ENCODE data around the gene OXT.

DNA sequence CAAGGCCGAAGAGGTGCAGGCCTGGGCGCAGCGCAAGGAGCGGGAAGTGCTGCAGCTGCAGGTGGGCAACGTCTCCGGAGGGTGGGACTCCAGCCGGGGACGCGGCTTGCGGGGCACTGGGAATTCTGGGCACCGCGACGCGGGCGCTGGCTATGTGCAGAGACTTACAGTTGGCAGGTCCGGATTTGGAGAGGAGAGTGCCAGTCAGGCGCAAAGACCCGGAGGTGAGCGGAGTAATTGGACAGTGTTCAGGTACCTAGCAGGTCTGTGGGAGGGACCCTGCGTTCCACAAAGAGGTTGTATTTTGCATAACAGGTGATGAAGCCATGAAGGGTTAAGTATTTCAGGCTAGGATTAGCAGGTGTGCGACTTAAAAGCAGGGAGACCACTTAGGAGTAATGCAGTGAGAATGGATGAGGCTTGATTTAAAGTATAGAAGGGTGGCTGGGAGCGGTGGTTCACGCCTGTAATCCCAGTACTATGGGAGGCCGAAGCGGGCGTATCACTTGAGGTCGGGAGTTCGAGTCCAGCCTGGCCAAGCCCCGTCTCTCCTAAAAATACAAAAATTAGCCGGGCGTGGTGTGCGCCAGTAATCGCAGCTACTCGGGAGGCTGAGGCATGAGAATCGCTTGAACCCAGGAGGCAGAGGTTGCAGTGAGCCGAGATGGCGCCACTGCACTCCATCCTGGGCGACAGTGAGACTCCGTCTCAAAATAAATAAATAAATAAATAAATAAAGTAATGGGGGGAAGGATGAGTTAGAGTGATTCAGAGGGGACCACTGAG is 24.6 kb upstream of the OXT start:
- TF ChIP-seq, protein P1, sequence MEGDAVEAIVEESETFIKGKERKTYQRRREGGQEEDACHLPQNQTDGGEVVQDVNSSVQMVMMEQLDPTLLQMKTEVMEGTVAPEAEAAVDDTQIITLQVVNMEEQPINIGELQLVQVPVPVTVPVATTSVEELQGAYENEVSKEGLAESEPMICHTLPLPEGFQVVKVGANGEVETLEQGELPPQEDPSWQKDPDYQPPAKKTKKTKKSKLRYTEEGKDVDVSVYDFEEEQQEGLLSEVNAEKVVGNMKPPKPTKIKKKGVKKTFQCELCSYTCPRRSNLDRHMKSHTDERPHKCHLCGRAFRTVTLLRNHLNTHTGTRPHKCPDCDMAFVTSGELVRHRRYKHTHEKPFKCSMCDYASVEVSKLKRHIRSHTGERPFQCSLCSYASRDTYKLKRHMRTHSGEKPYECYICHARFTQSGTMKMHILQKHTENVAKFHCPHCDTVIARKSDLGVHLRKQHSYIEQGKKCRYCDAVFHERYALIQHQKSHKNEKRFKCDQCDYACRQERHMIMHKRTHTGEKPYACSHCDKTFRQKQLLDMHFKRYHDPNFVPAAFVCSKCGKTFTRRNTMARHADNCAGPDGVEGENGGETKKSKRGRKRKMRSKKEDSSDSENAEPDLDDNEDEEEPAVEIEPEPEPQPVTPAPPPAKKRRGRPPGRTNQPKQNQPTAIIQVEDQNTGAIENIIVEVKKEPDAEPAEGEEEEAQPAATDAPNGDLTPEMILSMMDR (IDR thresholded peaks at IDR 0.05) = no peak
- TF ChIP-seq POLR2A (IDR thresholded peaks at IDR 0.05) (no peak), EP300 (IDR thresholded peaks at IDR 0.05) (no peak)
